ENCODE data around the gene RABGAP1L.

RABGAP1L gene

DNA sequence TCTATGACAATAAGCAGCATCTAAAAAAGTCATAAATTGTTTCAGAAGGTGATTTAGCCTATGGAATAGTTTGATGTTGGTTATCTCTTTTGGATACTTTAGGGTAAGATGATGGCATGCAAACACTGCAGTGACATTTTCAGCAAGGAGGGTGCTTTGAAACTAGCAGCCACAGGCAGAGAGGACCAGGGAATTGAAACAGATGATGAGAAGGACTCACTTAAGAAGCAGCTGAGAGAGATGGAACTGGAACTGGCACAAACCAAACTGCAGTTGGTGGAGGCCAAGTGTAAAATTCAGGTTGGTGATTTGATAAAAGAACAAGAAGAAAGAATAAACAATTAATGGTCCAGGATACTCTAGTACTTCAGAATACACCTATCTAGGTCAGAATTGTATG lies 829.2 kb downstream of the RABGAP1L start:
- Histone ChIP-seq H3K4me1 (ENCODE audit: control insufficient read depth, insufficient read depth, low read length) (peaks cover 8% of the 10 kb centered on the region; the same call in 1 of the 2 replicates), H3K9me3 (ENCODE audit: control insufficient read depth, insufficient read depth, low read depth, low read length) (no peaks in the 10 kb centered on the region), H3K27ac (ENCODE audit: extremely low read depth, low read depth, low read length) (no peak overlapping the region), H3K4me3 (ENCODE audit: low read depth, low read length) (no peak overlapping the region), H3K36me3 (ENCODE audit: control insufficient read depth in 2 of 2, insufficient read depth in 1 of 2, low read length in 2 of 2) (no peaks in the 10 kb centered on the region)
- CTCF ChIA-PET: interaction anchor here (1.2 kb wide), 1 partner anchor 105 kb away, joined by 3 read pairs; no protein-coding TSS in a partner anchor
- POLR2A ChIA-PET: interaction anchor here (1.7 kb wide), 1 partner anchor 10 kb away, joined by 7 read pairs; no protein-coding TSS in a partner anchor
- TF ChIP-seq ZNF112 (tag by site-specific recombination; IDR thresholded peaks at IDR 0.05) (no peak), ZNF549 (tag by site-specific recombination; IDR thresholded peaks at IDR 0.05) (no peak)
- TF ChIP-seq, protein P1, sequence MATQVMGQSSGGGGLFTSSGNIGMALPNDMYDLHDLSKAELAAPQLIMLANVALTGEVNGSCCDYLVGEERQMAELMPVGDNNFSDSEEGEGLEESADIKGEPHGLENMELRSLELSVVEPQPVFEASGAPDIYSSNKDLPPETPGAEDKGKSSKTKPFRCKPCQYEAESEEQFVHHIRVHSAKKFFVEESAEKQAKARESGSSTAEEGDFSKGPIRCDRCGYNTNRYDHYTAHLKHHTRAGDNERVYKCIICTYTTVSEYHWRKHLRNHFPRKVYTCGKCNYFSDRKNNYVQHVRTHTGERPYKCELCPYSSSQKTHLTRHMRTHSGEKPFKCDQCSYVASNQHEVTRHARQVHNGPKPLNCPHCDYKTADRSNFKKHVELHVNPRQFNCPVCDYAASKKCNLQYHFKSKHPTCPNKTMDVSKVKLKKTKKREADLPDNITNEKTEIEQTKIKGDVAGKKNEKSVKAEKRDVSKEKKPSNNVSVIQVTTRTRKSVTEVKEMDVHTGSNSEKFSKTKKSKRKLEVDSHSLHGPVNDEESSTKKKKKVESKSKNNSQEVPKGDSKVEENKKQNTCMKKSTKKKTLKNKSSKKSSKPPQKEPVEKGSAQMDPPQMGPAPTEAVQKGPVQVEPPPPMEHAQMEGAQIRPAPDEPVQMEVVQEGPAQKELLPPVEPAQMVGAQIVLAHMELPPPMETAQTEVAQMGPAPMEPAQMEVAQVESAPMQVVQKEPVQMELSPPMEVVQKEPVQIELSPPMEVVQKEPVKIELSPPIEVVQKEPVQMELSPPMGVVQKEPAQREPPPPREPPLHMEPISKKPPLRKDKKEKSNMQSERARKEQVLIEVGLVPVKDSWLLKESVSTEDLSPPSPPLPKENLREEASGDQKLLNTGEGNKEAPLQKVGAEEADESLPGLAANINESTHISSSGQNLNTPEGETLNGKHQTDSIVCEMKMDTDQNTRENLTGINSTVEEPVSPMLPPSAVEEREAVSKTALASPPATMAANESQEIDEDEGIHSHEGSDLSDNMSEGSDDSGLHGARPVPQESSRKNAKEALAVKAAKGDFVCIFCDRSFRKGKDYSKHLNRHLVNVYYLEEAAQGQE (tag by site-specific recombination; IDR thresholded peaks at IDR 0.05): no peak
- TF ChIP-seq, protein P2, sequence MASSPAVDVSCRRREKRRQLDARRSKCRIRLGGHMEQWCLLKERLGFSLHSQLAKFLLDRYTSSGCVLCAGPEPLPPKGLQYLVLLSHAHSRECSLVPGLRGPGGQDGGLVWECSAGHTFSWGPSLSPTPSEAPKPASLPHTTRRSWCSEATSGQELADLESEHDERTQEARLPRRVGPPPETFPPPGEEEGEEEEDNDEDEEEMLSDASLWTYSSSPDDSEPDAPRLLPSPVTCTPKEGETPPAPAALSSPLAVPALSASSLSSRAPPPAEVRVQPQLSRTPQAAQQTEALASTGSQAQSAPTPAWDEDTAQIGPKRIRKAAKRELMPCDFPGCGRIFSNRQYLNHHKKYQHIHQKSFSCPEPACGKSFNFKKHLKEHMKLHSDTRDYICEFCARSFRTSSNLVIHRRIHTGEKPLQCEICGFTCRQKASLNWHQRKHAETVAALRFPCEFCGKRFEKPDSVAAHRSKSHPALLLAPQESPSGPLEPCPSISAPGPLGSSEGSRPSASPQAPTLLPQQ (tag by site-specific recombination; IDR thresholded peaks at IDR 0.05): no peak
- TF ChIP-seq, protein P3, sequence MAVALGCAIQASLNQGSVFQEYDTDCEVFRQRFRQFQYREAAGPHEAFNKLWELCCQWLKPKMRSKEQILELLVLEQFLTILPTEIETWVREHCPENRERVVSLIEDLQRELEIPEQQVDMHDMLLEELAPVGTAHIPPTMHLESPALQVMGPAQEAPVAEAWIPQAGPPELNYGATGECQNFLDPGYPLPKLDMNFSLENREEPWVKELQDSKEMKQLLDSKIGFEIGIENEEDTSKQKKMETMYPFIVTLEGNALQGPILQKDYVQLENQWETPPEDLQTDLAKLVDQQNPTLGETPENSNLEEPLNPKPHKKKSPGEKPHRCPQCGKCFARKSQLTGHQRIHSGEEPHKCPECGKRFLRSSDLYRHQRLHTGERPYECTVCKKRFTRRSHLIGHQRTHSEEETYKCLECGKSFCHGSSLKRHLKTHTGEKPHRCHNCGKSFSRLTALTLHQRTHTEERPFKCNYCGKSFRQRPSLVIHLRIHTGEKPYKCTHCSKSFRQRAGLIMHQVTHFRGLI (tag by site-specific recombination; IDR thresholded peaks at IDR 0.05): no peak

DNA sequence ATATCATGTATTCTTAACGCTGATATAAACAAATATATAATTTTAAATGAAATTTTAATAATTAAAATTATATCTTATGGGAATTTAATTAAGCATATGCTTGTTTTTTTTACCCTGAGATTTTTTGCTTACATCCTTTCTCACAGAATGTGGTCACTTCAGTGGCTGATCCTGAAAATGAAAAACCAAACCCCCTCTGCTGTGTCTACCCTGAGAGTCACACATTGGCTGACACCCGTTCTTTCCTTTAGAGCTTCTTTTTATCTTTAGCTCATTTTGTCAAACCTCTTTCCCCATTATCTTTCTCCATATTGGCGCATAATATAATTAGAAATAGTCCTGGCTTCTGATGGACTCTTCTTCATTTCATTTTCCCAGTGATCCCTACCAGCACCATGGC lies 829.7 kb downstream of the RABGAP1L start:
- no peak overlapping the region for H3K4me3 ChIP-seq (ENCODE audit: low read depth, low read length)
- H3K9me3 ChIP-seq (ENCODE audit: control insufficient read depth, insufficient read depth, low read depth, low read length): no peaks in the 10 kb centered on the region
- TF ChIP-seq ZNF426 (tag by site-specific recombination; IDR thresholded peaks at IDR 0.05) (no peak), ZNF19 (tag by site-specific recombination; IDR thresholded peaks at IDR 0.05; ENCODE audit: low read depth) (no peak), ZBTB8A (tag by site-specific recombination; IDR thresholded peaks at IDR 0.05) (no peak), ZNF510 (tag by site-specific recombination; IDR thresholded peaks at IDR 0.05; ENCODE audit: insufficient replicate concordance) (no peak), ZFP3 (tag by site-specific recombination; IDR thresholded peaks at IDR 0.05; ENCODE audit: low read depth) (no peak), GLI4 (tag by site-specific recombination; IDR thresholded peaks at IDR 0.05) (no peak), ZNF16 (tag by site-specific recombination; IDR thresholded peaks at IDR 0.05; ENCODE audit: low read depth) (no peak), ZNF654 (tag by site-specific recombination; IDR thresholded peaks at IDR 0.05; ENCODE audit: low read depth) (no peak), ZNF660 (tag by site-specific recombination; IDR thresholded peaks at IDR 0.05) (no peak), ZNF664 (tag by site-specific recombination; IDR thresholded peaks at IDR 0.05) (no peak), ZNF521 (tag by site-specific recombination; IDR thresholded peaks at IDR 0.05) (no peak), ZNF830 (tag by site-specific recombination; IDR thresholded peaks at IDR 0.05; ENCODE audit: low read depth) (no peak), ZNF530 (tag by site-specific recombination; IDR thresholded peaks at IDR 0.05; ENCODE audit: low read depth) (no peak), ZNF248 (tag by site-specific recombination; IDR thresholded peaks at IDR 0.05) (no peak), GLIS2 (tag by site-specific recombination; IDR thresholded peaks at IDR 0.05) (no peak), ZNF10 (tag by site-specific recombination; IDR thresholded peaks at IDR 0.05) (no peak), WT1 (tag by site-specific recombination; IDR thresholded peaks at IDR 0.05) (no peak)
- TF ChIP-seq, protein P4, sequence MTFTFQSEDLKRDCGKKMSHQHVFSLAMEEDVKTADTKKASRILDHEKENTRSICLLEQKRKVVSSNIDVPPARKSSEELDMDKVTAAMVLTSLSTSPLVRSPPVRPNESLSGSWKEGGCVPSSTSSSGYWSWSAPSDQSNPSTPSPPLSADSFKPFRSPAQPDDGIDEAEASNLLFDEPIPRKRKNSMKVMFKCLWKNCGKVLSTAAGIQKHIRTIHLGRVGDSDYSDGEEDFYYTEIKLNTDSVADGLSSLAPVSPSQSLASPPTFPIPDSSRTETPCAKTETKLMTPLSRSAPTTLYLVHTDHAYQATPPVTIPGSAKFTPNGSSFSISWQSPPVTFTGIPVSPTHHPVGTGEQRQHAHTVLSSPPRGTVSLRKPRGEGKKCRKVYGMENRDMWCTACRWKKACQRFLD (tag by site-specific recombination; IDR thresholded peaks at IDR 0.05): no peak
- H3K36me3 ChIP-seq (ENCODE audit: control insufficient read depth in 2 of 2, insufficient read depth in 1 of 2, low read length in 2 of 2): no peaks in the 10 kb centered on the region
- peaks cover 8% of the 10 kb centered on the region; the same call in 1 of the 2 replicates for H3K4me1 ChIP-seq (ENCODE audit: control insufficient read depth, insufficient read depth, low read length)
- CTCF ChIA-PET: interaction anchor here (1.2 kb wide), 1 partner anchor 106 kb away, joined by 3 read pairs; no protein-coding TSS in a partner anchor
- POLR2A ChIA-PET: interaction anchor here (1.7 kb wide), 1 partner anchor 10 kb away, joined by 7 read pairs; no protein-coding TSS in a partner anchor
- H3K27ac ChIP-seq (ENCODE audit: extremely low read depth, low read depth, low read length): no peak overlapping the region

Data from HEK293 (cell line).